Measurements from ENCODE around the gene WNT3.

GRCh38 chr17:46796956-46797530, 21.4 kb downstream of the WNT3 start:
- TF ChIP-seq FOXM1 (IDR thresholded peaks at IDR 0.05; ENCODE audit: borderline replicate concordance): no peak
- no peak for TF ChIP-seq BHLHE40 (IDR thresholded peaks at IDR 0.05; ENCODE audit: borderline replicate concordance)
- TF ChIP-seq SUZ12 (IDR thresholded peaks at IDR 0.05): no peak
- TF ChIP-seq TARDBP (IDR thresholded peaks at IDR 0.05): no peak
- TF ChIP-seq ZNF384 (IDR thresholded peaks at IDR 0.05): no peak
- no peak for TF ChIP-seq SP1 (IDR thresholded peaks at IDR 0.05)
- TF ChIP-seq HDGF (IDR thresholded peaks at IDR 0.05; ENCODE audit: borderline replicate concordance): no peak
- no peak for TF ChIP-seq L3MBTL2 (conservative IDR thresholded peaks at IDR 0.05)
- TF ChIP-seq, protein P1, sequence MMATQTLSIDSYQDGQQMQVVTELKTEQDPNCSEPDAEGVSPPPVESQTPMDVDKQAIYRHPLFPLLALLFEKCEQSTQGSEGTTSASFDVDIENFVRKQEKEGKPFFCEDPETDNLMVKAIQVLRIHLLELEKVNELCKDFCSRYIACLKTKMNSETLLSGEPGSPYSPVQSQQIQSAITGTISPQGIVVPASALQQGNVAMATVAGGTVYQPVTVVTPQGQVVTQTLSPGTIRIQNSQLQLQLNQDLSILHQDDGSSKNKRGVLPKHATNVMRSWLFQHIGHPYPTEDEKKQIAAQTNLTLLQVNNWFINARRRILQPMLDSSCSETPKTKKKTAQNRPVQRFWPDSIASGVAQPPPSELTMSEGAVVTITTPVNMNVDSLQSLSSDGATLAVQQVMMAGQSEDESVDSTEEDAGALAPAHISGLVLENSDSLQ (IDR thresholded peaks at IDR 0.05): no peak
- no peak for TF ChIP-seq LEF1 (IDR thresholded peaks at IDR 0.05; ENCODE audit: borderline replicate concordance)
- no peak for TF ChIP-seq NFRKB (IDR thresholded peaks at IDR 0.05)
- TF ChIP-seq ARNT (IDR thresholded peaks at IDR 0.05): no peak
- no peak for TF ChIP-seq FOXA1 (IDR thresholded peaks at IDR 0.05)
- TF ChIP-seq FOXK2 (IDR thresholded peaks at IDR 0.05): no peak

Data from HEK293T (cell line).